Adrenal gland (tissue), 5 donors: ENCODE measurements around the gene KCNH1.

Source experiments
- CTCF ChIP-seq, 6 experiments: fragments of 450-650 bp in 4 of 6; fragments of 200-600 bp in 2 of 6; sonication (generic) in 1 of 6; IDR thresholded peaks; 1 replicate in 5 of 6; 2 replicates in 1 of 6; pipeline versions ENCODE4 v1.5.1 to v1.8.0; 2016 to 2021; ENCODE audit warnings: antibody characterized with exemption in 6 of 6, mild to moderate bottlenecking in 2 of 6, moderate library complexity in 1 of 6
- POLR2A ChIP-seq, 2 donors: fragments of 450-650 bp; IDR thresholded peaks; one replicate each; pipeline ENCODE4 v1.6.1; 2017; ENCODE audit warnings: antibody characterized with exemption in 2 of 2, mild to moderate bottlenecking in 2 of 2, moderate library complexity in 1 of 2
- donor health status: DM: no; HTN: no; CAD: no.

- TF ChIP-seq POLR2A (IDR thresholded peaks at IDR 0.05) (no peak), CTCF (IDR thresholded peaks at IDR 0.05) (no peak)
Observed at GRCh38 chr1:210796421-210796820, 337.5 kb downstream of the KCNH1 start.
